H4 (cell line): ENCODE measurements around the gene WDR82. TPM values are rescaled to one million over a fixed set of nuclear protein-coding genes. Genes with fewer than 3 reads are reported as not detected.

Source experiments
- DNase-seq: peaks from one replicate; pipeline ENCODE4 v3.0.0-alpha.2; 2015; ENCODE audit warnings: low spot score
- total RNA-seq: library from RNA; depleted of rRNA; stranded (reverse); fragments of >200 nt; shearing (Covaris generic); gene quantifications from 2 replicates; pipeline ENCODE4 v1.2.3, GENCODE V29; 2014

The WDR82 gene
- total RNA-seq, 1 experiment from 2014 or later, result 33.7 TPM

DNA sequence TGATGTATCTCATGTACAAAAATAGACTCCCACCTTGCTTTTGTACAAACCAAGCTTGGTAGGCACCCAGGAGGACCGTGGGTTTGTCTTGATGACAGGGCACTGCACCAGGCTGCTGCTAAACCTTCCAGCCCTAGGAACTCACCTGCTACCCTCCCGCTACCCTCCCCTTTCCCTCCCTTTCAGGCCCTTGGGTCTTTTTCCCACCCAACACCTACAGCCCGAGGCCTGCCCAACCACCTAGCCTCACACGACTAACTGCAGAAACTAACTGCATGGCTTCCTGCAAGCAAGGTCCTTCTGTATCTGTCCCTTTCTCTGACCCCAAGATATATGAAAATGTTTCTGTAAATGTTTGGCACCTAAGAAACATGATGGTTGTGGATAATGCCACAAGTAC is 21.8 kb downstream of the WDR82 start:
- no peak for DNase-seq

DNA sequence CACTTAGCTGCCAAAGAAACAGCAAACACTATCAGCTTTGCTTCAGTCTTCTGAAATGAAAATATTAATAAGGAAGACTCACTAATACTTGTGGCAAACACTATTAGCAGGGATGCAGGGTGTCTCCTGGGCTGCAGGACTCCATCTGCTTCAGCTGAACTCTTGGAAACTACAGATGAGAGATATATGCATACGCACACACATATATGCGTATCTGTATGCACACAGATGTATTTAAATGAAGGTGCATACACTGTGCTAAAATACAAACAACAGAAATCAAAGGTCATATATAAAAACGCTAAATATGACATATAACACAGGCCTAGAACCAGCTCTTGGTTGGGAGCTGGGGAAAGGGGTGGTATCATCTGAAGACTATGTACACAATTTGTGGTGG is 22.3 kb downstream of the WDR82 start:
- DNase-seq, result no peak

DNA sequence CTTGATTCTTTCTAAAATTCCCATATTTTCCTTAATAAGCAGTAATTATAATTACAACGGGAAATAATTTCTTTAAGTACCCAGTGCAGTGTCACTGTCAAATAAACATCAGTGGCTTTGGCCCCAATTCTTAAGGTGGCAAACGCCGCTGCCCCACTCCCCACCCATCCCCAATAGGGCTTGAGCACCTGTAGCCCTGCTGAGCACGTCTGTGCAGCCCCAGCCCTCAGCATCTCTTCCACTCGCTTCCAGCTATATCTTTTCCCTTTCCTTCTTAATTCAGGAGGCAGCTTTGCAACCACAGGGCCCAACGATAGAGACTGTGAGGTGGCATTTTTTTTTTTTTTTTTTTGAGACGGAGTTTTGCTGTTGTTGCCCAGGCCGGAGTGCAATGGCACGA is 23.8 kb downstream of the WDR82 start:
- no peak for DNase-seq

DNA sequence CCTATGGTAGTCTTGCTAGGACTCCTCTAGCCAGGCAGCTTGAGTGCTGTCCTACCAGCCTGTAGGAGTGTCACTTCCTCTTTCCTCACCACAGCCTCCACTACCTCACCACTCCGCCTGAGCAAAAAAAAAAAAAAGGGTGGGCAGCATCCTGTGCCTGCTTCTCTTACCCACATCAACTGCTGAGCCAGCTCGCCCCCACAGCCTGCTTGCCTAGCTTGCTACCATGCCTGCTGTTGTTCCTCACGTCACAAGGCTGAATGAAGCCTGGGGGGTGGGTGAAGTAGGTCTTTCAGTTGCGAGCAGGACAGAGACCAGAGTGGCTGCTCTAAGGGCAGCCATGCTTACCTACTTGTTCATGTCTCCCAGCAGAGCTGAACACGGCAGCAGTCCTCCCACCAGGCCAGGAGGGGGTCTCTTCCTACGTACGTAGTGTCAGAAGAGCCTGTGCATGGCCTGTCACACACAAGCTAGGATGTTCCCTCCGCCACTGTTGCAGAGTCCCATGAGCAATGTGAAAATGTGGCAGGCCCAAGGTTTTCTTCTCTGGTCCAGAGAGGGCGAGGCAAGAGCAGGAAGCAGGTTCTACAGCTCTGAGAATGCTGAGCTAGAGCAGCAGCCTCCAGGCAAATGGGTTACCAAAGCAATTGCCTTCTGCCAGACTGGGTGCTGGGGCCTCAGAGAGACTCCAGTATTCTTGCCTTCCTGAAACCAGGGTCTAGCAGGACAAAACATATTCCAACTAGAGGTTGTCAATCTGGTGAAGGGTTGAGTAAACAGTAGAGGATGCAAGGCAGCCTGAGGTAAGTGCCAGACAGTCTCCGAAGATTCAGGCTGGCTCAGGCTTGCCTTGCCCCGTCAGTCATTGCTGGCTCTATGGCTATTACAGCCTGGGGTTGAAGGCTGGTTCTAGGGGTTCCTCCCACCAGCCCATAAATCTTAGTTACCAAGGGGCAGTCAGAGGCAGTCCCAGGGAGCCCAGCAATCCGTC is 24.8 kb downstream of the WDR82 start:
- no peak for DNase-seq

DNA sequence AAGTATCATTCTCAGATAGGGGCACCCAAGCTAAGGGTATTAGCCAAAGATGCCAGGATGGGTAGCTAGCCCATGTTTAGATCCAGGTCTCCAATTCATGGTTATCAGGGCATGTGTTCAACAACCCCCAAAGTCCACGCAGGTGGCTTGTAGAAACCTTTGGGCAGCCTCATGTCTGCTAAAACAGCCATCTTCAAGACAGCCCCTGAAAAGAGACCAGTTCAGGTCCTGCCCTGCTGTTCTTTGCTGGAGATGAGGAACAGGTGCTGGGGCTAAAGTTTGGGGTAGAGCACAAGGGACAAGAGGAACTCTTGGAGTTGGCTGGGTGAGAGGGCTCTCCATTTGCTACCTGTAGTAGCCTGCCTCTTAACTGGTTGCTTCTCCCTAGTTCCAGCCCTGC is 28.3 kb downstream of the WDR82 start:
- no peak for DNase-seq

DNA sequence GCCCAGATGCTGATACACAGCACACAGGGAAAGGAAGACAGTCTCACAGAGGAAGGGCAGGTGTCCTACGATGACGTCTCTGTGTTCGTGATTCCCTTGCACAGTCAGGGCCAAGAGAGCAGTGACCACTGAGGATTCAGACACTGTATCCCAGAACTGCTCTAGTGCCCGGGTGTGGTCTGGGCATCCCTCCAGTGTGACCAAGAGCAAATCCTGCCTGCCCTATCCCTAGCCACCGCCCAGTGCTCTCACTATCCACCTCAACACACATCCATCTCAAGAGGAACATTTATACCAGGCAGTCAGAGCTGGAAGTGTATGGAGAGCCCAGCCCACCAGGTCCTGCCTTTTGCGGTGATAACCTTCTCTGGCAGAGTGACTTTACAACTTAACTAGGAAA is 28.8 kb downstream of the WDR82 start:
- no peak for DNase-seq

DNA sequence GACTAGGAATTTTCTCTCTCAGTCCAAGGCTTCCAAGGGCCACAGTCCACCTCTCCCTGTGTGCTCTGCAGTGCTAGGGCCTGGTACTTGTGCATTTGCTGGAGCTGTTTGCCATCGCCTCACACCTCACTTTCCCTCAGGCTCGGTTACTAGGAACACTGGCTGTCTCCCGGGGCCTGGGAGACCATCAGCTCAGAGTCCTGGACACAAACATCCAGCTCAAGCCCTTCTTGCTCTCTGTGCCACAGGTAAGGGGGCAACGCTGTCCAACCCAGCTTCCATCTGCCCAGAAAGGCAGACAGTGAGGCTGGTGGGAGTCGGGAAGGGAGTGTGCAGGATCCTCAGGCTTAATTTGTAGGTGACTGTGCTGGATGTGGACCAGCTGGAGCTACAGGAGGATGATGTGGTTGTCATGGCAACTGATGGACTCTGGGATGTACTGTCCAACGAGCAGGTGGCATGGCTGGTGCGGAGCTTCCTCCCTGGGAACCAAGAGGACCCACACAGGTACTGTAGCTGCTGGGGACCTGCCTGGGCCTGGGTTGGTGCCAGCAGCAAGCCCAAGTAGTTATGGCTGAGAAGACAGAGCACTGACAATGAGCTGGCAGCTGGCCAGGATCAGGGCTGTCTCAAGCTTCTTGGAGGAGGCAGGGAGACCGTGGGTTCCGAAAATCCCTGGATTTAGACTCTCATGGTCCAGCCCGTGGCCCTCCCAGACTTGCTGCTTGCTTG is 29.5 kb downstream of the WDR82 start:
- DNase-seq, result no peak

DNA sequence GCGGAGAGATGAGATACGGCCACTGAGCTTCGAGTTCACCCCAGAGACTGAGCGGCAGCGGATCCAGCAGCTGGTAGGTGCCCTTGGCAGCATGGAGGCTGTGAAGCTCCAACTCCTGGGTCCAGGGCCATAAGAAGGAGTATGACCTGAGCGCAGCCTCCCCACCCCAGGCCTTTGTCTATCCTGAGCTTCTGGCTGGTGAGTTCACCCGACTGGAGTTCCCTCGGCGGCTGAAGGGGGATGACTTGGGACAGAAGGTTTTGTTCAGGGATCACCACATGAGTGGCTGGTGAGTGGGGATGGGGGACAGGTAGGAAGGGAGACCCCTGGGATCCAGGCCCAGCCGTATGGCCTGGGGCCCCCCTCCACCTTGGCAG is 30.3 kb downstream of the WDR82 start:
- DNase-seq, result no peak

DNA sequence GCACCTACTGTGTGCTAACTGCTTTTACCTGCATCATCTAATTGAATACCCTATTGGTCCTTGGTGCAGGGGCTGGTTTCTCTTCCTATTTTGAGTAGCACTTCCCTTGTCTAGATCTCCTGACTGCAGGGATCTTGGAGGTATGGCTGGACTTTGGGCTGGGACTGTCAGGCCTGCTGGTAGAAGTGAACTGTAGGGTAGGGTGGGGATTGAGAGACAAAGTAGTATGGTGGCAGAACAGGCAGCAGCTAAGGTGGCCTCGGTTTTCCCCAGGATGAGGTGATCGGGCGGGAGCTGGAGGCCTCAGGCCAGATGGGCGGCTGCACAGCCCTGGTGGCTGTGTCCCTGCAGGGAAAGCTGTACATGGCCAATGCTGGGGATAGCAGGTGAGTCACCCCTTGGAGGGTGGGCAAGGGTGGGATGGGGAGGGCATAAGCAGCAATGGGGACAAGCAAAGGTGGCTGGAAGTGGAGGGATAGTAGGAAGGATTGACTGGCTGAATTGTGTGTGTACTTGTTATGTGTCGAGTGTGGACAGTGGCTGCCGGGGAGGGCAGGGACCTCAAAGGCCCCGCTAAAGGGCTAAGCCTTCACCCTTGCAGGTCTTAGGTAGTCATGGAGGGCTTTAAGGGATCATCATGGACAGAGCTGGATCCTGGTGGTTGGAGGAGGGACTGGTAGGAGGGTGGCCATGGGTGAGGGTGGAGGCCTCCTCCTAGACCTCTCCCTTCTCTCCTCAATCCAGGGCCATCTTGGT is 30.9 kb downstream of the WDR82 start:
- no peak for DNase-seq

DNA sequence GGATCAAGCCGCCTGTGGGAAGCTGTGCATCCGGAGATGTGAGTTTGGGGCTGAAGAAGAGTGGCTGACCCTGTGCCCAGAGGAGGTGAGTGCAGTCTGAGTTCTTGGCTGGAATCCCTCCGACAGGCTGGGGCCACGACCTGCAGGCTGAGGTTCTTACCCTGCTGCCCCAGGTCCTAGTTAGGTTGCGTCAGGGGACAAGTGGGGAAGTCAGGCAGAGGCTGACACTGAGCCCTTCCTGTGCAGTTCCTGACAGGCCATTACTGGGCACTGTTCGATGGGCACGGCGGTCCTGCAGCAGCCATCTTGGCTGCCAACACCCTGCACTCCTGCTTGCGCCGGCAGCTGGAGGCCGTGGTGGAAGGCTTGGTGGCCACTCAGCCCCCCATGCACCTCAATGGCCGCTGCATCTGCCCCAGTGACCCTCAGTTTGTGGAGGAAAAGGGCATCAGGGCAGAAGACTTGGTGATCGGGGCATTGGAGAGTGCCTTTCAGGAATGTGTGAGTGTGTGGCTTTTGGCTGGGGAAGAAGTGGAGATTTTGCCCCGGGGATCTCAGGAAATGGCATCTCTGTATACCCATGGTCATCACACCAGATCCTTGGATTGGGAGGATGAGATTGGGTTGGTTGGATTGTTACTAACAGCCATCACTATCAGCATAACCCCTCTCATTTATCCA is 31.6 kb downstream of the WDR82 start:
- DNase-seq, result no peak

DNA sequence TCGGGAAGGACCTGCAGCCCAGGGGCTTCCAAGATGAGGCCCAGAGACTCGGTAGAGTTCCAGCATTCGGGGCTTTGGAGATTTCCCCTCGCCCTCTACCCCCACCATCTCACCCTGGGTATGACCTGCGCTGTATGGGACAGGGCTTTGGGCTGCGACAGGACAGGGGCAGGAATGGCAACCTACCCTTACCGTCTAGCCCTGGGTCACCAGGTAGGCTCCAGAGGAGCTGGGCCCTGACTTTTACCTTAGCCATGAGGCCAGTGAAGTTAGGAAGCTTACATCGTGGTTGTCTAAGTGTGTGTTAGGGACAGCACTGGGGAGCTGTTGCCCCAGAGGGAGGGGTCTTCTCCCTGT is 32.2 kb downstream of the WDR82 start:
- no peak for DNase-seq

DNA sequence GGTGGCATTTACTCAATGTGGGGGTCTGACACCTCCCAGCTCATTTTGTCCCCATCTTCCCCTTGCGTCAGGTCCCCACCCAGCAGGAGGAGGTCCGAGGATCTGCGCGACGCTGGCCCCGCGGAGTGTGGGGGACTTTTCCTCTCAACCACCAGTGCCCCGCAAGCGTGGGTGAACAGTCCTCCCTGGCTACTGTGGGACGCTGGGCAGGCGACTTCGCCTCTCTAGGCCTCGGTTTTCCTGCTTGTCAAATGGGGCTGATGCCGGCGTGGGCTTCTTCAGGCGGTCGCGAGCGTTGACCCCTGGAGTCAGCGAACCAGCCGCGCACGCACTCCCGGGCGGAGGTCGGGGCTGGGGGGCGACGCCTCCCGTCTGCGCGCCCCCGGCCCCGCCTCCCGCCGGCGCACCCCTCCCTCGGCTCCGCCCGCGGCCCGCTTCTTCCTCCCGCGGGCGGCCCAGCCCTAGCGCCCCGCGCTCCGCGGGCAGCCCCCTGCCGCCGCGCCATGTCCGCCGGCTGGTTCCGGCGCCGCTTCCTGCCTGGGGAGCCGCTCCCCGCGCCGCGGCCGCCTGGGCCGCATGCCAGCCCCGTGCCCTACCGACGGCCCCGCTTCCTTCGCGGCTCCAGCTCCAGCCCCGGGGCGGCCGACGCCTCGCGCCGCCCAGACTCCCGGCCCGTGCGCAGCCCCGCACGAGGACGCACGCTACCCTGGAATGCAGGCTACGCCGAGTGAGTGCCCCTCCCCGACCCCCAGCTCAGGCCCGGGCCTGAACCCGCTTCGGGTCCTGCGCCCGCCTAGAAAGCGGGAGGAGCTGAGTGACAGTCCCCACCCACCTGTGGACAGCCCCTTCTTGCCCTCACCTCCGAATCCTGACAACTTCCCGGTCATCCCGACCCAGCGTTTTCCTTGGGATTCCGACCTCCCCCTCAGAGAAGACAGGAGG is 32.9 kb downstream of the WDR82 start, which contains the start of gene PPM1M:
PPM1M (plus strand) TSS at position 438 of the 942 bp plus-strand sequence; CDS start at position 504, 66 bp downstream.
- DNase-seq, result no peak

DNA sequence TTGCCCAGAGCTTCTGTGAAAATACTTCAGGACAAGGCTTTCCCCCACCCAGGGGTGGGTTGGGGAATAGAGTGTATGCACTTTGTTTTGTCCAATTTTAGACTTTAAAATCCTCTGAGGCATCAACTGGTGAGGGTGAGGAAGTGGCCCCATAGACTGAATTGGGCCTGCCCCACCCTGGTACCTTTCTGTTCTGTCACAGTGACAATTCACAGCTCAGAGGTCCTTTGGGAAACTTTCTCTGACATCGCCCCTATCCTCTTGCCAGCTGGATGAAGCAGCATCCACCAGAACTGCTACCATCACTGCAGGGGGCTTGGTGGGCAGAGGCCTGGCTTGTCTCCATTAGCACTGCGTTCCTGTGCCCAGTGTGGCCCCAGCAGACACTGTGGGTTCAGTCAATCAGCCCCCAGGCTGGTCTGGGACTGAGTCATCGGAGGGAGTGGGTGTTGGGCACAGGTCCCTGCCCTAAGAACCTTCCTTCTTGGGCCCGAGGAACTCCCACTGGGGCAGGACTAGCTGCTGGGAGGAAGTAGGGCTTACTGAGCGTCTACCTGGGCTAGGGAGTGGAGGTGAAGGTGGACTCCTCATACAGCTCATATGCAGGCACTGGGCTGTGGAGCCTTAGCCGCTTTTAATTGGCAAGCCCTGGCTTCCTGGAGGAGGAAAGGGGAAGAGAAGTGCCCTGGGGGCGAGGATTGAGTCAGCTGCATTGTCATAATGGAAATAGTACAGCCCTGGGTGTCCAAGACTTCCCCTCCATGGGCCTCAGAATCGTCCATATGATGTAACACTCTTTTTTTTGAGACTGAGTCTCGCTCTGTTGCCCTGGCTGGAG is 34.4 kb downstream of the WDR82 start:
- DNase-seq, result no peak

DNA sequence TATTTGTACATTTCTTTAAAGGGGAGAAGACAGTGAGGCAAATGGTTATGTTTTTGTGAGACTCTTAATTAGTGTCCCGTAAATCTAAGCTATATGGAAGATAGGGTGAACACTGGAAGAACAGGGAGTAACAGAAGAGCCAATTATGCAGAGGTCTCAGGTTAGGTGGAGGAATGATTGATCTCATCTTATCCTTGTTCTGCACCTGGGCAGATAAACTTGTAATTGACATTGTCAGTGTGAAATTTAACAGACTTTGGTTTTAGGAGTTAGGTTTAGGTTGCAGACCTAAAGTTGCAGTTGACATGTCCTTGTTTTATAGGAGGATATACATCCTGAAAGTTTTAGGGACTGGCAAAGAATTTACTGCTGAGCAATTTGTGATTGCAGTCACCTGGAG is 36.4 kb downstream of the WDR82 start:
- no peak for DNase-seq

DNA sequence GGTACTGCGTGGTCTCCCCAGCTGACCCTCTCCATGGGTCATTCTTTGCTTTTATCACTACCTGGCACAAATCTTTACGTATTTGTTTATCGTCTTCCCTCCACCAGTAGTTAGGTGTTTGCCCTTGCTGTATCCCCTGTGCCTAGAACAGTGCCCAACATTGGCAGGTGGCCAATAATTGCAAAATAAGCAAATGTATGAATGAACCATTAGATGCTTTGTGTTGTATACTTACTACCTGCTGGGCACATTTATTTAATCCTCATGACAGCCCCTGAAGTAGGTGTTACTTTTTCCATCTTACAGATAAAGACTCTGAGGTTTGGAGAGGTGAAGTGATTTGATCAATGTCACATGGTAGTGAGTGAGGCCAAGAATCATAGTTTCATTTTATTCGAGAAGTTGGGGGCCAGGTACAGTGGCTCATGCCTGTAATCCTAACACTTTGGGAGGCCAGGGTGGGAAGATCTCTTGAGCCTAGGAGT is 37.5 kb downstream of the WDR82 start:
- DNase-seq, result no peak

DNA sequence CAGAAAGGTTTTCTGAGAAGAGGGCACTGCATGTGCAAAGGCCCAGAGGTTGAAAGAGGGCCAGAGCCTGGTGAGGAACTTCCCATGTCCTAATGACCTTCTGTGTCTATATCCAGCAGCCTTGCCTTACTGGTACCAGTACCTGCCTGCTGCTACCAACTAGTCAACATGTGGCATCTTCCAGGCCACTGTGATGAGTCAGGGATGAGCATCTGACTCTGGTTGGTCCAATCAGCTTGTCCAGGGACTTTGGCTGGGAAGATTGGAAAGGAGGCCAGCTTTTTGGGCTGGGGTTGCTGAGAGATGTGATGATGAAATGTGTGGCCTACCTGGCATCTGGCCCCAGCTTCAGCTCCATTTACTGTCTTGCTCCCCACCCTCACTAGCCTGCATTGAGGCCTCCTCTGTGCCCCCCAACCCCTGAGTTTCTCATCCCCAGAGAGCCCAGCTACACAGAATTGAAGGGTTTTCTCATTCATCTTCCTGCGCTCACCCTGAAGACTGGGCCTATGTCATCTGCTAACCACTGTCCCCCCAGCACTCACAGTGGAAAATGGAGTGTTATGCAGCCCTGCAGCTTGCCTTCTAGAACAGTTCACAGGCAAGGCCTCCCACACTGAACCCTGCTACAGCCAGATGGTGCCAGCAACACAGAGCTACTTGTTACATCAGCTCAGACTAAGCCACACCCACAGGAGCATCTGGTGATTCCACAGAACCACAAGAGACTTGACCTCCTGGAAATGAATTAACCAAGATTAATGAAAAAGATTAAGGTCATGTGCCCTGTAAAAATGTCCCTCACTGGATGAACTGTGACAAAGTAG is 38.2 kb downstream of the WDR82 start:
- peak; percentile 85 for DNase-seq

DNA sequence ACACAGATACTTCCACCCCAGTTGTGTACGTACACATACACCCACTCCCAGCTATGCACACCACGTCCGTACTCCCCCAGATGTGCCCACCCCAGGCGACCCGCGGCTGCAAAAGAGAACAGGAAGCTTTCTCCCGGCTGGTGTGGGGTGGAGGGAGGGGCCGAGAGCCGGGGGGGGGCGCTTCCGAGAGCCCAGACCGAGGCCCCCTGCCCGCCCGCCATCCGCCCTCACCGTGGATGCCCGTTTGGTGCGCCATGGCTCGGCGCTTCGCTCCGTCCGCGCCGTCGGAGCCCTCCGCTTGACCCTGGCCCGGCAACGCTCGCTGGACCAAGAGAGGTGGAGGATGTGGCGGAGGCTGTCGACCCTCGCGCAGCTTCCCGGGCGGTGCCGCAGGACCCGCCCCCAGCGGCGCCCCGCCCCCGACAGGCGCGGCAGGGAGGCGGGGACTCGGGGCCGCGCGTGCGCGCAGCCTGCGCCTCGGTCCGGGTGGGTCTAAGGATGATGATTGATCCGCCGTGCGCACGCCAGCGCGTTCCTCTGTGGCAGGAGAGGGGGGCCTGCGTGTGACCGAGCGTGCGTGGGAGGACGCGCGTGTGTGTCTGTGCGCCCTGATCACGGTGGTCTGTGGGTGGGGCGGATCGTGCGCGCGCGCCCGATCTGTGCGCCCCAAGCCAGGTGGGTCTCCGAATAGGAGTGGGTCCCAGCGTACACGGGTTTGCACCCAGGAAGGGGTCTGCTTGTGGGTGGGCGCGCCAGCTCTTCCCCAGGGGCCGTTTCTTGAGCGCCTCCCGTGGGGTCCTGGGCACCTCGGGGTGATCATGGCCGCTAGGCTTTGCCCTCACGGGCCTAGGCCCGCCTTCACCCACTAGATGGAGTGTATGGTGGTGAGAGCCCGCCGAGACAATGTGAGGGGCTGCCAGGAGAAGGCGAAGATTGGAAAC is 39.4 kb downstream of the WDR82 start, which contains the start of gene TWF2:
TWF2 (minus strand) TSS at position 398 of the 941 bp plus-strand sequence; CDS start at position 256, 142 bp downstream.
- DNase-seq, result peak; percentile 30
